ENCODE results near the gene POLG2. TPM values are rescaled to one million over a fixed set of nuclear protein-coding genes. Genes with fewer than 3 reads are reported as not detected.

POLG2 gene
- total and polyA plus RNA-seq, 10 of the 15 experiments (the other 5 are each of a cell fraction or from before 2014, with no cell fraction given): 10.2 to 27.7 (median 22.2) TPM

DNA sequence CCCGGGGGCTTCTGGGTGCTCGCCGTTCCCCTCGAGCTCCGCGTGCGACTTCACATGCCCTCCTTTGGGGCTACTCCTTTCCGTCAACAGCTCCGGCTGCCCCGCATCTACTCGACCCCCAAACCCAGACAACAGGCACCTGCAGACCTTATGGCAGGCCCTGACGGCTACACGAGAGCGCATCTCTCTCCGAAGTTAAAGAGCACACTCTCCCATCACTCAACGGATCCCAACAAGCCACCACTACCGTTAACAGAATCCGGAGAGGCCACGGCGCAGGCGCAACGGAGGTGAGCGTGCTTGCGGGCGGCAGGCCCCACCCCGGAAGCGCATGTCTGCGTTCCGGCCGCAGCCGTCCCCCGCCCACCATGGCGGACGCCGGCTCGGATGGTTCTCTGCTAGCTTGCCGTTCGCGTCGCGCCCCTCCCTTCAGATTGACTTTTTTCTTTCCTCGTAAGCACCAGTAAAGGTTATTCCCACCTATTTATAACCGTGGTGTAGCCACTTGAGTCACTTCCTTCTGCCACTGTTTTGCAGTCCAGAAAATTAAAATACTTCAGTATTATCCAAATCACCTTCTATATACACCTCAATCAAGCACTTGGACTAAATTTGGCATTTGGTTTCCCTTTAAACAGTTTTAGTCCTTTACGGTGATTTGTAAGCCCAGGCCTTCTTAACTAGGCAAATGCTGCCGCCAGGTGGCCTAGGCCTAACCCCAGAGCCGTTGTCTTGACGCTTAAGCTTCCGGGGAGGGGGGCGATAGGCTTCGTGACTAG, at the start of gene POLG2 (continued):
- TF ChIP-seq HDAC6 (IDR thresholded peaks at IDR 0.05; ENCODE audit: unreplicated experiment) (no peak), SREBF1 (IDR thresholded peaks at IDR 0.05; ENCODE audit: low read length) (no peak), ZSCAN29 (IDR thresholded peaks at IDR 0.05) (no peak), TBL1XR1 (IDR thresholded peaks at IDR 0.05; ENCODE audit: low read depth, low read length) (no peak), KAT2A (conservative IDR thresholded peaks at IDR 0.05; ENCODE audit: control insufficient read depth, low read depth, low read length) (no peak), RFX5 (IDR thresholded peaks at IDR 0.05; ENCODE audit: low read depth, low read length) (no peak), EZH2 (IDR thresholded peaks at IDR 0.05; ENCODE audit: borderline replicate concordance, control insufficient read depth, low read depth, low read length) (no peak), POLR2A (IDR thresholded peaks at IDR 0.05; ENCODE audit: low read depth, low read length) (peak; percentile 95), ZNF207 (IDR thresholded peaks at IDR 0.05; ENCODE audit: borderline replicate concordance) (0 out of 2 replicates have a peak, but pooled peaks have one; percentile 54), TCF12 (IDR thresholded peaks at IDR 0.05; ENCODE audit: low read depth, low read length) (0 out of 2 replicates have a peak, but pooled peaks have one; percentile 43), JUND (IDR thresholded peaks at IDR 0.05; ENCODE audit: low read depth, low read length) (no peak), ASH2L (IDR thresholded peaks at IDR 0.05; ENCODE audit: borderline replicate concordance, low read depth) (no peak), PML (IDR thresholded peaks at IDR 0.05; ENCODE audit: low read length) (peak; percentile 96), MTA3 (IDR thresholded peaks at IDR 0.05; ENCODE audit: borderline replicate concordance, low read length) (peak; percentile 98), NBN (IDR thresholded peaks at IDR 0.05) (0 out of 2 replicates have a peak, but pooled peaks have one; percentile 77), SMC3 (IDR thresholded peaks at IDR 0.05; ENCODE audit: borderline replicate concordance, low read length) (peak; percentile 42; the same call in 1 of the 2 replicates), BACH1 (IDR thresholded peaks at IDR 0.05; ENCODE audit: borderline replicate concordance) (peak; percentile 94), KDM1A (IDR thresholded peaks at IDR 0.05; ENCODE audit: borderline replicate concordance) (no peak)
- TF ChIP-seq, protein P1, sequence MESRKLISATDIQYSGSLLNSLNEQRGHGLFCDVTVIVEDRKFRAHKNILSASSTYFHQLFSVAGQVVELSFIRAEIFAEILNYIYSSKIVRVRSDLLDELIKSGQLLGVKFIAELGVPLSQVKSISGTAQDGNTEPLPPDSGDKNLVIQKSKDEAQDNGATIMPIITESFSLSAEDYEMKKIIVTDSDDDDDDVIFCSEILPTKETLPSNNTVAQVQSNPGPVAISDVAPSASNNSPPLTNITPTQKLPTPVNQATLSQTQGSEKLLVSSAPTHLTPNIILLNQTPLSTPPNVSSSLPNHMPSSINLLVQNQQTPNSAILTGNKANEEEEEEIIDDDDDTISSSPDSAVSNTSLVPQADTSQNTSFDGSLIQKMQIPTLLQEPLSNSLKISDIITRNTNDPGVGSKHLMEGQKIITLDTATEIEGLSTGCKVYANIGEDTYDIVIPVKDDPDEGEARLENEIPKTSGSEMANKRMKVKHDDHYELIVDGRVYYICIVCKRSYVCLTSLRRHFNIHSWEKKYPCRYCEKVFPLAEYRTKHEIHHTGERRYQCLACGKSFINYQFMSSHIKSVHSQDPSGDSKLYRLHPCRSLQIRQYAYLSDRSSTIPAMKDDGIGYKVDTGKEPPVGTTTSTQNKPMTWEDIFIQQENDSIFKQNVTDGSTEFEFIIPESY (IDR thresholded peaks at IDR 0.05): no peak
- TF ChIP-seq, protein P2, sequence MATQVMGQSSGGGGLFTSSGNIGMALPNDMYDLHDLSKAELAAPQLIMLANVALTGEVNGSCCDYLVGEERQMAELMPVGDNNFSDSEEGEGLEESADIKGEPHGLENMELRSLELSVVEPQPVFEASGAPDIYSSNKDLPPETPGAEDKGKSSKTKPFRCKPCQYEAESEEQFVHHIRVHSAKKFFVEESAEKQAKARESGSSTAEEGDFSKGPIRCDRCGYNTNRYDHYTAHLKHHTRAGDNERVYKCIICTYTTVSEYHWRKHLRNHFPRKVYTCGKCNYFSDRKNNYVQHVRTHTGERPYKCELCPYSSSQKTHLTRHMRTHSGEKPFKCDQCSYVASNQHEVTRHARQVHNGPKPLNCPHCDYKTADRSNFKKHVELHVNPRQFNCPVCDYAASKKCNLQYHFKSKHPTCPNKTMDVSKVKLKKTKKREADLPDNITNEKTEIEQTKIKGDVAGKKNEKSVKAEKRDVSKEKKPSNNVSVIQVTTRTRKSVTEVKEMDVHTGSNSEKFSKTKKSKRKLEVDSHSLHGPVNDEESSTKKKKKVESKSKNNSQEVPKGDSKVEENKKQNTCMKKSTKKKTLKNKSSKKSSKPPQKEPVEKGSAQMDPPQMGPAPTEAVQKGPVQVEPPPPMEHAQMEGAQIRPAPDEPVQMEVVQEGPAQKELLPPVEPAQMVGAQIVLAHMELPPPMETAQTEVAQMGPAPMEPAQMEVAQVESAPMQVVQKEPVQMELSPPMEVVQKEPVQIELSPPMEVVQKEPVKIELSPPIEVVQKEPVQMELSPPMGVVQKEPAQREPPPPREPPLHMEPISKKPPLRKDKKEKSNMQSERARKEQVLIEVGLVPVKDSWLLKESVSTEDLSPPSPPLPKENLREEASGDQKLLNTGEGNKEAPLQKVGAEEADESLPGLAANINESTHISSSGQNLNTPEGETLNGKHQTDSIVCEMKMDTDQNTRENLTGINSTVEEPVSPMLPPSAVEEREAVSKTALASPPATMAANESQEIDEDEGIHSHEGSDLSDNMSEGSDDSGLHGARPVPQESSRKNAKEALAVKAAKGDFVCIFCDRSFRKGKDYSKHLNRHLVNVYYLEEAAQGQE (IDR thresholded peaks at IDR 0.05; ENCODE audit: low read depth, low read length): no peak
- TF ChIP-seq, protein P3, sequence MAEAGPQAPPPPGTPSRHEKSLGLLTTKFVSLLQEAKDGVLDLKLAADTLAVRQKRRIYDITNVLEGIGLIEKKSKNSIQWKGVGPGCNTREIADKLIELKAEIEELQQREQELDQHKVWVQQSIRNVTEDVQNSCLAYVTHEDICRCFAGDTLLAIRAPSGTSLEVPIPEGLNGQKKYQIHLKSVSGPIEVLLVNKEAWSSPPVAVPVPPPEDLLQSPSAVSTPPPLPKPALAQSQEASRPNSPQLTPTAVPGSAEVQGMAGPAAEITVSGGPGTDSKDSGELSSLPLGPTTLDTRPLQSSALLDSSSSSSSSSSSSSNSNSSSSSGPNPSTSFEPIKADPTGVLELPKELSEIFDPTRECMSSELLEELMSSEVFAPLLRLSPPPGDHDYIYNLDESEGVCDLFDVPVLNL (IDR thresholded peaks at IDR 0.05; ENCODE audit: low read depth, low read length): no peak
- TF ChIP-seq, protein P4, sequence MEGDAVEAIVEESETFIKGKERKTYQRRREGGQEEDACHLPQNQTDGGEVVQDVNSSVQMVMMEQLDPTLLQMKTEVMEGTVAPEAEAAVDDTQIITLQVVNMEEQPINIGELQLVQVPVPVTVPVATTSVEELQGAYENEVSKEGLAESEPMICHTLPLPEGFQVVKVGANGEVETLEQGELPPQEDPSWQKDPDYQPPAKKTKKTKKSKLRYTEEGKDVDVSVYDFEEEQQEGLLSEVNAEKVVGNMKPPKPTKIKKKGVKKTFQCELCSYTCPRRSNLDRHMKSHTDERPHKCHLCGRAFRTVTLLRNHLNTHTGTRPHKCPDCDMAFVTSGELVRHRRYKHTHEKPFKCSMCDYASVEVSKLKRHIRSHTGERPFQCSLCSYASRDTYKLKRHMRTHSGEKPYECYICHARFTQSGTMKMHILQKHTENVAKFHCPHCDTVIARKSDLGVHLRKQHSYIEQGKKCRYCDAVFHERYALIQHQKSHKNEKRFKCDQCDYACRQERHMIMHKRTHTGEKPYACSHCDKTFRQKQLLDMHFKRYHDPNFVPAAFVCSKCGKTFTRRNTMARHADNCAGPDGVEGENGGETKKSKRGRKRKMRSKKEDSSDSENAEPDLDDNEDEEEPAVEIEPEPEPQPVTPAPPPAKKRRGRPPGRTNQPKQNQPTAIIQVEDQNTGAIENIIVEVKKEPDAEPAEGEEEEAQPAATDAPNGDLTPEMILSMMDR (IDR thresholded peaks at IDR 0.05 in 2 of 3, conservative IDR thresholded peaks at IDR 0.05 in 1 of 3; ENCODE audit: control insufficient read depth in 2 of 3, extremely low read depth in 1 of 3, insufficient read depth in 1 of 3, low read depth in 3 of 3, low read length in 3 of 3): peak; percentile 63 to 71 (median 66)

All from GM12878 (cell line).